Activated CD4-positive, alpha-beta T cell treated with anti-CD3 and anti-CD28 coated beads, Interleukin-2, amount 50 U/mL, for 1 hour (primary cell): ENCODE data around the gene GSAP.

Source experiments
- DNase-seq: peaks from one replicate; pipeline ENCODE4 v3.0.0-alpha.2; 2020

The GSAP gene

DNA sequence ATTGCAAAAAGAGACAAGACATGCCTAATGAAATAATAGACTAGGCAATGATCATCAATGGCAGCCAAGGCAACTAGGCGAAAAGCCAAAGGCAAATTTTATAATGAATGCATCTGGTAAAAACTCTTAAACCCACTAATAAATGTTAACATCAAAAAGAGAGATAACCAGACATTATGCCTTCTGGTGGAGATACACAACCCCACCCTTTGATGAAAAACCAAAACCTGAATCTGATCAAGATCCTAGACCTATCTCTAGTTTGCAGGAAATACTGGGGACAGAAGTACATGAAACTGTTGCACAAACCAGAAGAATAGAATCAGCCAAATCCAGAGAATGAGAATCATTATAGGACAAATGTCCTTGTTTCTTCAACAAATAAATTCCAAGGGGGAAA is 22.0 kb upstream of the GSAP start:
- DNase-seq = no peak

DNA sequence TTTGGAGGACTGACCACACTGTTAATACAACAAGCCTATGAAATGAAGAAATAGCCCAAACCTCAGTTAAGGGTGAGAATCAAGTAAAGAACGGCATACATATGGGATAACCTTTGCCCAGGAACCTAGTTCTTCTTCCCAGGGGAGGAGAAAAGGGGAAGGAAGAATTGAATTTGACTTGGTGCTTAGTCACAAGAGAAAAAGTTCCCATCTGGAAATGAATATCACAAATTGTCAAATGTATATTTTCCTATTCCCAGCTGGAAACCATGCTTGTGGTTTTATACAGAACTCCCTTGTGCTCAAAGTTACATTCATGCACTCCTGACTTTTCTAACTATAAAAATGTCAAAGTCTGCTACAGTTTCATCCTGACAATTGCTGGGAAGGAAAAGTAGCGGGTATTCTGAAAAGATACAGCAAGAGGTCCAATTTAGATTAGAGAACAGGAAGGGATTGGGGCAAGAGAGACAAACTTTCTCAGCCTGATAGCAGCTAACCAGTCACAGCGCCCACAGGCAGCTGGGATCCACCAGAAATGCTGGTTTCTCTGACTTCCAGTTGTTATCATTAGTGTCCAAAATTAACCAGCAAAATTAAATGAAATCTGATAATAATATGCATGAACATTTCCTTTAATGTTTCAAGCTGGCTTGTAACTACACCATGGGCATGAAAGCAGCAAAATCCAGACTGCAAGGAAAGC is 18.6 kb upstream of the GSAP start:
- no peak for DNase-seq

DNA sequence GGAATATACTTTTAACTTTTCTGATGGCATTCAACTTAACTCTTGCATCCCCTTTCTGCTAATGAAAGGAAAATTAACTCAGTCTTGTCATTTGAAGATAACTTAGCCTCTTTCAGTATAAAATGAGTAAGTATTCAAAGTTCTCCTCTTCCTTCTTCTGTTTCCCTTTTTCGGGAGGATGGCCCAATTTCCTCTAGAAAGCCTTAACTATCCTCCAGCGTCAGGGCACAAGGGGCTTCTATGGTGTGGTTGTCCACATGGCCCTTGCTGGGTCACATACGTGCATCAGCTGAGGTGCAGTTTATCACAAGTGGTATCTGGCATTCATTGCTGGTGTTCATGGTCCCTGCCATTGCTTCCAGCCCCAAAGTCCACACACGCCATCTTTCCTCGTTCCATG is 17.8 kb upstream of the GSAP start:
- no peak for DNase-seq

DNA sequence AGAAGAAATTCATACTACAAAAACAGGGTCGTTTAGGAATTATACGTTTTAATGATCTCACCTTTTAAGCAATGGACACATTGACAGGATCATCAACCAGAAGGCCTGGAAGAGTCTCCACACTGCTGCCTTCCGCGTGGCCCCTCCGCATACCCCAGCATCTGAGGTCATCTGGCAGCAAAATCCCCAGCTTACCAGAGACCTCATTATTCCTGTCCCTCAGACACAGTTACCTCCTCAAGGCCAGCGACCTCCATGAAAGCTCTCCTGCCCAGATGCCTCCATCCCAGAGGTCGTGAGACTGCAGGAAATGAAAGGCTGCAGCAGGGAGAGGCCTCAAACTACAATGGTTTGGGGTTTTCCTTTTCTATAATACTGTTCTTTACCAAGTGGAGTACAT is 14.8 kb upstream of the GSAP start:
- no peak for DNase-seq

DNA sequence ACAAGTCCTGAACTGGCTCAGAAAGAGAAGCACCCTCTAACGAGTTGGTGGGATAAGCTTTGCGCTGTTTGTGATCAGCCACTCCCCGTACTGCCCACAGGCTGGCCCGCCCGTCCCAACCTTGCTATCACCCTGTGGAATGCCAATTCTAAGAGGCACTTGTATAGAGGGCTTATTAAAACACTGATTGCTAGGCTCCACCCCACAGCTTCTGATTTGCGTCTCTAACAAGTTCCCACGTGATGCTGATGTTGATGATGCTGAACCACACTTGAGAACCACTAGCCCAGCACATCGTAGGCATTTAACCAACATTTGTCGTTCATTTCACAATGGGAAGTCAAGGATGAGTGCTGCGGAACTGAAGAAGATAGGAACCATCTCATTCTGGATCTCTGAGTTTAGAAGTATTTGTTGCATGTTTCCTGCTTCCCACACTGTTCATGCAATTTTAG is 12.7 kb upstream of the GSAP start:
- no peak for DNase-seq

DNA sequence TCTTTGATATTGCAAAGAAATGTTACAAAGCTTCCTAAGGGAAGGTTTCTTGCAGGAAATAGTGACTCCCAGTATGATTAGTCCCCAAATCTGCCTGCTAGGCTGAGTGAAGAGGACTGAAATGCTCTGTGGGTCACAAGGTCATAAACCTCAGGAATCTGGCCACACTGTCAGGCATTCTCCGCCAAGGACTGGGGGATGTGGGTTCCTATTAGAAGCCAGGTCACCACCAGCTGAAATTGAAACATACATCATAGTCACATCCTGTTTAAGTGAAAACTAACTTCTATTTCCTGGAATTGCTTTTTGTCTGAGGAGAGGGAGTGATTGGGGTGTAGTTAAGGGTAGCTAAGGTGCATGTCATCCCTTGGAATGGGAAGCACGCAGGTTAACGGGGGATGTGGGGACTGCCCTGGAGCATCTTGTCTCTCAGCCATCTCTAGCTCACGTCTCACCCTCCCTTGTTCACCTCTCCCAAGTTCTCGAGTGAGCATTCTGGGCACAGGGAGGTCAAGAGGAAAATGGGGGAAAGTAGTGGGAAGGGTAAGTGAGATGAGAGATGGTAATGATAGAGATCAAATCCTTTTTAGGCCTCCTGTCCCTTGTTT is 12.0 kb upstream of the GSAP start:
- no peak for DNase-seq

DNA sequence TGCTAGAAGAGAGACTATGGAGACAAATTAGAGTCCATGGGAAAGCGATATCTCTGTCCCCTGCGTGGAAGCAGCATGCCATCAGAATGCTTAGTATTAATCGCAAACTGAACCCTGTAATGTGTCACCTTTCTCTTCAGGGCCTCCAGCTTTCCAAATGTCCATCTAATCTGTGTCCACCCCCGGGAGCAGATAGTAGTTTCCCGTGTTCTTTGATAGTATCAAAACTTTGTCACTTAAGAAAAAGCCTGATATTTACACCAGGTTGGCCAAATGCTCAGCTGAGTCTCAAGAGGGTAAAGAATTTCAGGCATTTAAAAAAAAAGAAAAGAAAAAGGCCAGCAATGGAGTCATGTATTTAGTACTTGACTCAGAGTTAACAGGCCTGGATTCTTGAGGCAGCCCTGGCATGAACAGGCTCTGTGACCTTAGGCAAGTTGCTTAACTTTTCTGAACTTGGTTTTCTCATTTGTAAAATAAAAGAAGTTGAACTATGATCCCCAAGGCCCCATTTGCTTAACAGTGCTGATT is 10.4 kb upstream of the GSAP start:
- DNase-seq = no peak

DNA sequence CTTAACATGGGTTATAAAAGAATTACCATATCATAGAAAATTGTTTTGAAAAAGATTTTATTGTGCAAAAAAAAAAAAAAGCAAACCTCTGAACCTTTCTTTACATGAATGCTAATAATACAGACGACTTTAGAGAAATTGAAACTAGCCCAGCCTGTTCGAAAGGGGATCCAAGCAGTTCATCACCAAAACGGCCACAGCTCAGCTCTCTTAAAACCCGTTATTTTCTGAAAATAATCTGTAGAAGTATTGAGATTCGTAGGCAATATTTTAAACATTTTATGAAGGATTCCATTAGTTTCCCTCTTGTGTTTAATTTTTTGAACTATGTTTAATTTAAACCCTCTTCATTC is 9.9 kb upstream of the GSAP start:
- no peak for DNase-seq

DNA sequence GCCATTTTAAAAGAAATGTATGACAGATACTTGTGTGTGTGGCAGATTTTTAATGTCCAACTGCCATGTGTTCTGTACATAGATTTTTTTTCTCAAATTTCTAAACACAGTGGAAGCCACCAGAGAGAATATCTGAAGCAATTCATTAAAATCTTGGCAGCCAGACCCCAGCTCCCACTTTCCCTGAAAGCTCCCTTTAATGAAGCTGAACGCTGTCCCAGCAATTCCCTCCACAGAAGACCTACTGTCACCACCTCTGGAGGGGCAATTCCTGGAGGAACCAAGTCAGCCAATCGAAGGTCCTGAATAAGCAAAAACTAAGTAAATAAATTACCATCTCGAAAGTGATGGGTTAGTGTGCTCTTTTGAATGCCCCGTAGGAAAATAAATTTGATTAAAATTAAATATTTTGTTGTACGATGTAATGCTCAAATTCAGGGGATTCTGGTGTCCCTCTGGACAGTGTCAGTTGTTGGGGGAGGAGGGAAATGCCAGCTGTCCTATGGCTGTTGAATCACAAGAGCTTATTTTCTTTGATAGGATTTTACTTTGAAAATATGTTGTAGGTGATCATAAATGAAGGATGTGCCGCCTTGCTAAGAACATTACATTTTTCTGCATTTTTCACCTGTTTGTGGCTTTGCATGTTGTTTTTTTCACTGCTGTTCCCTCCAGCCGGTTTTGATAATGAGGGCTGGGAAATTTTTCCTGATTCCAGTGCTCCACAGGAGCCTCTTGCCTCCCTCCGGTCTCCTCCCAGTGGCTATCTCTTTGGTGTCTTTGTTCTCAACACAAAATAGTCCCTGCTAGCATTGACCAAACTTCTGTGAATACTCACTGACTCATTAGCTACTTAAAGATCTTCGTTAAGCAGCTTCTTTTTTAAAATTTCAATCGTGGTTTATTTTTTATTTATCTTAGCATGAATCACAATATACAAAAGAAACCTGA is 9.2 kb upstream of the GSAP start:
- DNase-seq = no peak

DNA sequence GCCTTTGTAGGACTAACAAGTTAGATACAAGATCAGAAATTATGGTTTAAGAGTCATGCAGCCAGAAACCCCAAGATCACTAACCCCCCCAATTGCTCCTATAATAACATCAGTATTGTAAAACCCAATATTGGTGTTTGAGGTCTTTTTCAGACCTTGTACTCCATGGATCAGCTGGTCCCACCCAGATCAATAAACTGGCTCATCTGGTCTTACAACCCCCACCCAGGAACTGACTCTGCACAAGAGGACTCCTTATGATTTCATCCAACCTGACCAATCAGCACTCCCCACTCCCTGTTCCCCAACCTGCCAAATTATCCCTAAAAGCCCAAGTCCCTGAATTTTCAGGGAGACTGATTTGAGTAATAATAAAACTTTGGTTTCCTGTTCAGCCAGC is 6.4 kb upstream of the GSAP start:
- no peak for DNase-seq

DNA sequence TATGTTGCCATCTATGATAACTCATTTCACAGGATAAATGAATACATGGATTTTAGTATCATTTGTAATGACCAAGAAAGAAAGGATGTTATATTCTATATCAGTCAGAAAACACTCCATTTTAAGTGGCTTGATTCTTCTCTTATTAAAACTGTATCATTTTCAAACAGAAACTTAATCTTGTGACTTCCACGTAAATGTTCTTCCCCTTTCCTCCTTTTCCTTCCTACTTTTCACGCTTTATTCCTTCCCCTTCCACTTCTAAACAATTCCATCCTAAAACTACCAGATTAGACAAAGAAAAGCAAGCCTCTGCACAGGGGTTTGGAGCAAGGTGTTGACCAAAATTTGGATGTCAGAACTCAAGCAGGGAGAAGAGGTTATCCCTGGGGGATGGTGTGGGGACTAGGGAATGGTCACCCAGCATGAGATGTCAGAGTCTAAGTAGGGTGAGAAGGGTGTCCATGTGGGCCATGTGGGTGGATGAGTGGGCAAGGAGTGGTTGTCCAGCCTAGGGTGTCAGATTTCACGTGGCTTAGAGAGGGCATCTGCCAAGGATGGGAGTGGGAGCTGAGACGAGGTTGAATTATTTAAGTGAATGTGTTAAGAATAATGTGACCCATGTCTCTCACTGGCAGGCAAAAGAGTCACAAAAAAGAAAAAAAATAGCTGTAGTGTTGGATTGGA is 5.0 kb upstream of the GSAP start:
- no peak for DNase-seq

DNA sequence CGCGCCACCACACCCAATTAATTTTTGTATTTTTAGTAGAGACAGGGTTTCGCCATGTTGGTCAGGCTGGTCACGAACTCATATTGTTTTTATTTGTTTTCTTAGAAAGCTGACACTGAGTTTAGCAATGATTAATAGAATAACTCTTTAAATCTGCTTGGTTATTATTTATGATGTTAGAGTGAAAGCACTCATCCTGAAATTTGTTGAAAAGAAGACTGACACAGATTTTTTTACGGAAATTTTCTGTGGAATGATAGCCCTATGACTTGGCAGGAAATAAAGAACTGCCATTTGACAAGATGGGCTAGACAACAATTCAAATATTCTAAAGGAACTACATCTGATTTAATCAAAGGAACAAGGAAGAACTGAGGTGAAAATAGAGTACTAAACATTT is 4.3 kb upstream of the GSAP start:
- no peak for DNase-seq

DNA sequence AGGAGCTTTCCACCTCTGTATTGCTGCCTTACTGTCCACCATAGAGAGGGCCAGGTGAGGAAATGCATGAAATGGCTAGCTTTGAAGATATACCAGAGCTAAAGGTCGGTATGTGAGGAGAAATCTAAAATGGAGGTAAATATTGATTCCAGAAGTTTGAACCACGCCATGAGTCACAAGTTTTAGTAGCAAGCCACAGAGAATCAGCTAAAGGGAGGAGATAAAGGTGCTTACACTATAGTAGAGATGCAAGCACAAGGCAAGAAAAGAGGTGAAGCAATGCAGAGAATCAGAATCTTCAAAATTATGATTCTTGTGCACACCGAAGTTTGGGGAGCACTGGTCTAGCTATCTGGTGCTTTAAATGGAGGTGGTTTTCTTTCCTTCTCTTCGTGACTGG is 3.0 kb upstream of the GSAP start:
- no peak for DNase-seq

DNA sequence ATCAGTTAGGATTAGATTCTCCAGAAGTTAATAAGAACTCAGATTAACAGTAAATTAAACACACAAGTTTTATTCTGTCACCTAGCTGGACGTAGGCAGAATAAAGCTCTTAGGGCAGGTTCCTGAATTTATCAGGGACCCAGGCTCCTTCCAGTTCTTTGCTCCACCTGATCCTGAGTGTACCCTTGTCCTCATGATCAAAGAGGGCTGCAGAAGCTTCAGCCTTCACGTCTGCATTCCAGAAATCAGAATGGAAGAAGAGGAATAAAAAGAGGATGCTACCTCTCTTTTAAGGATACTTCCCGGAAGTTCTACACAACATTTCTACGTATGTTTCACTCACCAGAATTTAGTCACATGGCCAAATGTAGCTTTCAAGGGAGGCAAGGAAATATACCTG is 1.7 kb upstream of the GSAP start:
- no peak for DNase-seq

DNA sequence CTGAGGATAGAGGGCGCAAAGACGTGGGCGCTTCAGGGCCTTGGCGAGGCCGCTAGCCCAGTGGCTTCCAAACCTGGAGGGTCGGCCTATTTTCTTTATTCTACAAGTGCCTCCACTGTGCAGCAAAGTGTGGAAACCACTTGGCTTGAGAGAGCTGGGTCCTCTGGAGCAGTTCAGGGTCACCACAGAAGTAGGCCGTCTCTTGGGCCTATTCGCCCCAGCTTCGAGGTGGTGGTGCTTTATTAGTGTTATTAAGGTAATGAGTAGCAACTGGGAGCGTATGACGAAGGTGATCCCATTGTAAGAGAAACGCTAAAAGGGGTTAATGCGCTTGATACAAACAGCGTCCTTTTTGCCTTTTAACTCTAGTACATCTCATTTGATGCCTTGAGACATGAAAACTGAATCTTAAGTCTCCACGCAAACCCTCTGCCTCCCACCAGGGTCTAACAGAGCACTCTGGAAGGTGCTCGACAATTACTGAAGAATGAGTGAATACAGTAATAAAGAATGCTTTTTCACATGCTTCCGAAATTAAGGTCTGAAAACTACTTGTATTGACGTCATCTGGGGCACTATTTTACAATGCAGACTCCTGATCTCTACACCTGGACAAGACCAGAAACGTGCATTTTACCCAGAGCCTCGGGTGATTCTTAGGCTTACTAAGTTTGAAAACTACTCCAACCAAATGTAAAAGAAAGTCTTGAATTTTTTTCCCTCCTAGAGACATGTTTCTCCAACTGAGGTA is 647 bp upstream of the GSAP start:
- no peak for DNase-seq

DNA sequence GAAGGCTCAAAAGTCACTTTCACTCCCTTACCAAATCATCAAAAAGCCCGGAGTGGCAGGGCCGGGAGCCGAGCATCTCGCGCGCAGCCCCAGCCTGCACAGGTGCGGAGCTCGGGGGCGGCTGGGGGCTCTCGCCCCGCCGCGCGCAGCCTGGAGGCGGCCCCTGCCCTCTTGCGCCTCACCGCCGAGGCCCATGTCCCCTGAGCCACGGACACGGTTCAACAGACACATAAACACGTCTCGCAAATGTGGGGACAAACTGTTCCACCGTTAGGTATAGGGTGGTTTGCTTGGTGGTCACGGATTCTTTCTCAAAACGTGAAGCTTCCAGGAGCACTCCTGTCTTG is 700 bp downstream of the GSAP start:
- peak; percentile 6 for DNase-seq

DNA sequence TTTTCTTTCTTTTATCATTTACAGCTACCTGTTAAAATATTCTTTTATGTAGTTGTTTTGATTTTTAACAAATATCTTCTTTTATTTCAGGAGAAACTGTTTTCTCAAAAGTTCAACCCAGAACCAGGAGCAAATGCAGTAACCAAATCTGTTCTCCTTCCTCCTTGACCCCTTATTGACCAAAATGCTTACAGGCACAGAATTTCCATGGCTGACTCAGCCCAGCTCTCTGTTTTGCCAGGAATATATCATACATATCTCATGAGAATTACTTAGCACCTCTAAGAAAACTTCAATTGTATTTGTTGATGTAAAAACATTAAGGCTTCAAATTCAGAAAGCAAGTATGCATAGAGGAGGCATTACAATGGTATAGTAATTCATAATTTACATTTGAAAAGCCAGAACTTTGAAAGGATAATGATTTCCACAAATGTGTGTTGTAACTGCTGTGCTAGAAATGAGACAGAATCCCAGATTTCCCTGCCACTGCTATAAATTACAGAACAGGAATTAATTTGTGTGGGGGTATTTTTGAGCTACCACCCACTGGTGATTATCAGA is 2.2 kb downstream of the GSAP start:
- DNase-seq = no peak

DNA sequence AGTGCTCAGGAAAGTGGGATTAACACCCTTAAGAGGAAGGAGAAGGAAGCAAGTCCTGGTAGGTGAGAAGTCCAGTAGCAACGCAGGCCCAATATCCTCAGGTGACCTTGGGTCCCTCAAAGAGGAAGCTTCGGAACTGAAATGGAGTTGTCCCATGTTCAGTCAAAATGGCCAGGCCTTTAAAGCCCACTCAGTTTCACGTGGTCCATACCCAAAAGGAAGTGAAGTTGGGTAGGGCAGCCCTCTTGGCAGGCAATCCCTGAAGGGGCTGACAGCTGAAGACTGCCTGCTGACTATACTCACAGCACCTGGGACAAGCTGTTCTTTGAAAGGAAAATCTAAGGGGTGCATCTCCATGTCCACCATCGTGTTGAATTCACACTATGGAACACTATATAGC is 3.0 kb downstream of the GSAP start:
- no peak for DNase-seq

DNA sequence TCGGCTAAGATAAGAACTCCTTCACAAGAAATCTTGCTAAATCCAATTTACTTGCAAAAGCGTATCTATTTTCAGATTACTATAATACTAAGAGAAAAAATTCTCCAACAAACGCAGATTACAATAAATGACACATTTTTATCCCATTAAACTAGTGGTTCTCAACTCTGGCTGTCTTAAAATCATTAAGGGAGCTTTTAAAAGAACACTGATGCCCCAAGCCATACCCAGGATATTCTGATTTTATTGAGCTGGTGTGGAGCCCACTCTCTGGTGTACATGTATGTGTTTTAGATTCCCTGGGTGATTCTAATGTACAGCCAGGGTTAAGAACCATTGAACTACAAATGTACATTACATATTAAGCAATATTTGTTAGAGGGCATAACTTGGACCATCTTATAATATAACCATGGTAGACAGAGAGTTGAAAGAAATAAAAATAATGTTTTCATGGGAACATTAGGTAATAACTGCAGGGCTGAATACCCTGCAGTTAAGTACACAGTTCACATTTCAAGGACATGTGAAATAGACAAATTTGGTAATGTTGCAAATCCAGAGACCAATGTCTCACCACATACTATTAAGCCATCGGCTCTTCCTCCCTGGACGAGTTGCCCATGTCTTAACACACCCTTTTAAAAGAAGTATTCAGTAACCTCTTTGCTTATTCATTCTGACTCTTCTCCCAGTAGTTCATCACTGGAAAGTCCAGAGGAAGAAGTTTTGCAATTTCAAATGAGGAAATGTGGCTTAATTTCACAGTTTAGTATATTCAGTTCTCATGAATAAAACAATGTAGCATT is 6.2 kb downstream of the GSAP start:
- no peak for DNase-seq

DNA sequence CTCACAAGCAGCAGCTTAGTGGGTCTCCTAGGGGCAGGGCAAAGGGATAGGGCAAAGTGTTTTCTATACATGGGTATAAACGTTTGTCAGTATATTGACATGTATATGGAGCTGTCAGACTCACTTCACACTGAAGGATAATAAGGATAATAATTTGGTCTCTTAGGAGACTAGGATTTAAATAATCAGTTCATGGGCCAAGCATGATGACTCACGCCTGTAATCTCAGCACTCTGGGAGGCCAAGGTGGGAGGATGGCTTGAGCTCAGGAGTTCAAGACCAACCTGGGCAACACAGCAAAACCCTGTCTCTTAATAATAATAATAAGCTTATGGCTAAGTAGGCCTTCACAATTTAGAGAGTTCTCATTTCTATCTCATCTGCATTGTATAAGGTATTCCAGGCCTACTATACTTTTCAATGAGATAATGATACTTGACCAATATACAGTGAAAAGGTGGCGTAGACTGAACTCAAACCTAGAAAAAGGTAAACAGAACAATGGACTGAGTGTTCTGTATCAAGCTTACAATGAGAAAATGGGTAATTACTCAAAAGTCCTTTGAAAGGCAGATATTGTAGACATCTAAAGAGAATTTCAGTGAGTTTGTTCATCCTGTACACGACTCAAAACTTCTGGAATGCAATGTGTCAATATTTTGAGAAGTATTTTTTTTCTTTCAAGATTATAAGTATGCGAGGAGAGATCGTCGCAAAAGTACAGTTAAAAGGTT is 7.0 kb downstream of the GSAP start:
- no peak for DNase-seq

DNA sequence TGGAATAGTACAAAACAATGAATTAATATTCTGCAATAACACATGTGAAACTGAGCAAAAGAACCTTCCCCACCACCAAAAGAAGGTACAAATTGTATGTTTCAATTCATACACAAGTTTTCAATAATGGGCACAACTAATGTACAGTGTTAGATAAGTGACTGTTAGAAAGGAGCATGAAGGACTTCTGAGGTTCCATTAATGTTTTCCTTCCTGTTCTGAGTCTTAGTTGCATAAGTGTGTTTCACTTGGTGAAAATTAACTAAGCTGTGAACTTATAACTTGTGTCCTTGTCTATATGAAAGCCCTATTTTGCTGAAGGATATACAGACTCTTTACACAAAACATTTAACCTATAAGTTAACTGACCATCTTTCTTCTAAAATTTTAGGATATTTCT is 8.2 kb downstream of the GSAP start:
- no peak for DNase-seq
